Right atrium auricular region (tissue), 2 donors: ENCODE data around the gene CGREF1. TPM values are rescaled to one million over a fixed set of nuclear protein-coding genes. Genes with fewer than 3 reads are reported as not detected.

Experiments used
- DNase-seq: peaks from one replicate; pipeline ENCODE4 v3.0.0-alpha.2; 2019; ENCODE audit warnings: low spot score
- H3K27ac ChIP-seq, 2 donors: fragments of 200-600 bp; sonication (generic); 1 replicate in 1 of 2; 2 replicates in 1 of 2; pipeline ENCODE4 v1.5.1; 2016 to 2019
- H3K27me3 ChIP-seq, 2 donors: fragments of 200-600 bp; sonication (generic); one replicate each; pipeline versions ENCODE4 v1.5.1 to v1.6.0; 2017 to 2019
- H3K36me3 ChIP-seq: fragments of 200-600 bp; sonication (generic); one replicate; pipeline ENCODE4 v1.5.1; 2016
- H3K4me1 ChIP-seq, 2 donors: fragments of 200-600 bp; sonication (generic); one replicate each; pipeline versions ENCODE4 v1.5.1 to v1.6.0; 2017 to 2019
- H3K4me3 ChIP-seq, 2 donors: fragments of 200-600 bp; sonication (generic); 1 replicate in 1 of 2; 2 replicates in 1 of 2; pipeline ENCODE4 v1.5.1; 2017 to 2019; ENCODE audit warnings: mild to moderate bottlenecking in 1 of 2, moderate library complexity in 1 of 2
- H3K9me3 ChIP-seq, 2 donors: fragments of 200-600 bp; sonication (generic); one replicate each; pipeline ENCODE4 v1.5.1; 2019
- CTCF ChIP-seq, 2 donors: fragments of 200-600 bp; sonication (generic); IDR thresholded peaks; one replicate each; pipeline ENCODE4 v1.5.1; 2019; ENCODE audit warnings: antibody characterized with exemption in 2 of 2
- total RNA-seq, 2 donors: library from RNA; depleted of rRNA; stranded (reverse); fragments of >200 nt; gene quantifications; one replicate each; pipeline ENCODE4 v1.1.0, GENCODE V29; 2016

CGREF1 gene
- total RNA-seq, 2 donors from 2014 or later: 4.3 to 4.5 TPM

GRCh38 chr2:27158468-27158867, 39.5 kb upstream of the CGREF1 start:
- TF ChIP-seq CTCF (IDR thresholded peaks at IDR 0.05): no peak
- DNase-seq: no peak

DNA sequence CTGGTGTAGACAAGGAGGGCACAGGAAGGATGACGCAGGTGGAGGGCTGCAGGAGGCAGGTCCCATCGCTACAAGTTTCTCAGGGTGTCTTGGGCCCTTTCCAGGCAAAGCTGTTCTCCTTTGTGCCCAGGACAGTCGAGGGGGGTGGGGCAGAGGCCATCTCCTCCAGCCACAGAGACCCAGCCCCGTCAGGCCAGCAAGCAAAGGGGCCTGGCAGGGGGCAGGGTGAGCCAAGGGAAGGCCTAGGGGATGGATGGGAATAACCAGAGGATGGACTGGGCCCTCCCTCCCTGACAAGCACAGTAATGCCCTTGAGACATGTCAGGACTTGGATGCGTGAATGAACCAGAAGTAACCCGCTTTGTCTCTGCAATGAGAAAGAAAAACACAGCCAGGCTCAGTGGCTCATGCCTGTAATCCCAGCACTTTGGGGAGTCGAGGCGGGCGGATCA, 36.2 kb upstream of the CGREF1 start:
- no peak overlapping the region for H3K27ac ChIP-seq
- H3K4me3 ChIP-seq: no peak overlapping the region
- H3K36me3 ChIP-seq: no peaks in the 10 kb centered on the region
- no peaks in the 10 kb centered on the region for H3K9me3 ChIP-seq
- DNase-seq: no peak
- no peaks in the 10 kb centered on the region for H3K4me1 ChIP-seq
- H3K27me3 ChIP-seq: no peaks in the 10 kb centered on the region
- TF ChIP-seq CTCF (IDR thresholded peaks at IDR 0.05): no peak

More at GRCh38 chr2:27158468-27158867, 39.5 kb upstream of the CGREF1 start:
- Histone ChIP-seq H3K27ac (no peak overlapping the region), H3K9me3 (no peaks in the 10 kb centered on the region), H3K36me3 (no peaks in the 10 kb centered on the region), H3K27me3 (no peaks in the 10 kb centered on the region), H3K4me3 (no peak overlapping the region), H3K4me1 (no peaks in the 10 kb centered on the region)

DNA sequence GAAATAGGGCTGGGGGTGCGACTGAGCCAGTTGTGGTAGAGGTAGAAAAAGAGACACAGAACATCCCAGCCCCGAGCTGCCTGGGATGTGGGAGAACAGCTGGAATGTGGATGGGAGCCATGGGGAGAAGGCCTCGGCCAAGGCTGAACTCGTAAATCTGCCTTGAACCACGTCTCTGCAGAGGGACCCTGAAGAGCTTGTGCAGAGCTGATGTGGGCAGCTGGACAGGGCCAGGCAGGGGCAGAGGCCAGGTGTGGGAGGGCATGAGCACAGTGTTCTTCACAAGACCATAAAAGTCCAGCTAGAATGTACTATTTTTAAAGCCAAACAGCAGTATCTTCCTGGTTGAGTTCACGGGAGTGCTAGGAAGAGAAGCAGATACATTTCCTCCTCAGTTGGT, 35.6 kb upstream of the CGREF1 start:
- no peaks in the 10 kb centered on the region for H3K4me1 ChIP-seq
- no peaks in the 10 kb centered on the region for H3K36me3 ChIP-seq
- no peak overlapping the region for H3K4me3 ChIP-seq
- no peak for DNase-seq
- no peak overlapping the region for H3K27ac ChIP-seq
- H3K27me3 ChIP-seq: no peaks in the 10 kb centered on the region
- no peaks in the 10 kb centered on the region for H3K9me3 ChIP-seq
- TF ChIP-seq CTCF (IDR thresholded peaks at IDR 0.05): no peak

DNA sequence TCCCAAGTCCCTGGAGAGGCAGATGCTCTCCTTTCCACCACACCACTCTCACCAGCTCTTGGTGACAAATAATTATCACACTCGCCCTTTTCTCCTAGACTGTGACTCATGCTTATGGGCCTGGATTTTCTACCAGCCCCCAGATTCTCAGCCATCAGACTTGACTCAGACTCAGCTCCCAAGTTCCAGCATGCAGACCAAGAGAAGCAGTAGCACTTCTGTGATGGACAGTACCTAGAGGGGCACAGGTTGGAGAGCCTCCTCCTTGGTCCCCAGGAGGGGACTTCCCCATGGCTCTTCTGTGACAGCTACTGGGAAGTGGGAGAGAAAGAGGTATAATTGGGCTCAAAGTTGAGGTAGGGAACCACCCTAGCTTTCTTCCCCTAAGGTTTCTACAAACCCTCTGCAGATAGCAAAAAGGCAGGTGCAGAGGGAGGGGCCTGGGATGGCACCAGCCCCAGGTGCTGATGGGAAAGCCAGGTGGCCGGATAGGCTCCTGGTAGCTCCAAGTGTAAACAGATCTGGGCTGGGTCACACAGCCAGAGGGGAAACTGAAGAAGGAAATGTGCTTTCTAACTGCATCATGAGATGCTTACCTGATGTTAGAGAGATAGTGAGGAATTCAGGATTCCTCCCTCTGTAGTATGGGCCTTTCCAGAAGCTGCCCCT, 34.0 kb upstream of the CGREF1 start:
- DNase-seq: no peak
- H3K4me3 ChIP-seq: no peak overlapping the region
- no peaks in the 10 kb centered on the region for H3K27me3 ChIP-seq
- no peak for TF ChIP-seq CTCF (IDR thresholded peaks at IDR 0.05)
- no peak overlapping the region for H3K27ac ChIP-seq
- H3K4me1 ChIP-seq: peaks cover 0 to 4% of the 10 kb centered on the region in 2 donors
- H3K9me3 ChIP-seq: no peaks in the 10 kb centered on the region
- H3K36me3 ChIP-seq: no peaks in the 10 kb centered on the region

- no peaks in the 10 kb centered on the region for H3K9me3 ChIP-seq
- H3K27ac ChIP-seq: no peak overlapping the region
- H3K27me3 ChIP-seq: no peaks in the 10 kb centered on the region
- H3K36me3 ChIP-seq: no peaks in the 10 kb centered on the region
- no peak for TF ChIP-seq CTCF (IDR thresholded peaks at IDR 0.05)
- H3K4me1 ChIP-seq: peaks cover 0 to 4% of the 10 kb centered on the region in 2 donors
- no peak for DNase-seq
- H3K4me3 ChIP-seq: no peak overlapping the region
These were observed 33.3 kb upstream of the CGREF1 start for GRCh38 chr2:27152102-27152795.
